Stomach (tissue), 9 donors: ENCODE results near the gene NELL1. TPM values are rescaled to one million over a fixed set of nuclear protein-coding genes. Genes with fewer than 3 reads are reported as not detected.

Experiments
- DNase-seq, 2 donors: peaks; one replicate each; pipeline versions ENCODE4 v3.0.0 to v3.0.0-alpha.2; 2013 to 2019
- H3K27ac ChIP-seq, 5 donors: fragments of 200-600 bp in 4 of 5; sonication (generic) in 4 of 5; one replicate each; pipeline ENCODE4 v1.5.1; 2013 to 2019; ENCODE audit warnings: mild to moderate bottlenecking in 1 of 5, moderate library complexity in 1 of 5
- H3K27me3 ChIP-seq, 3 donors: fragments of 200-600 bp; sonication (generic); one replicate each; pipeline ENCODE4 v1.5.1; 2017 to 2019; ENCODE audit warnings: mixed run types in 1 of 3
- H3K36me3 ChIP-seq, 4 donors: fragments of 200-600 bp; sonication (generic); 1 replicate in 3 of 4; 2 replicates in 1 of 4; pipeline ENCODE4 v1.5.1; 2016 to 2019
- H3K4me1 ChIP-seq, 4 donors: fragments of 200-600 bp; sonication (generic); one replicate each; pipeline ENCODE4 v1.5.1; 2016 to 2019
- H3K4me3 ChIP-seq, 4 donors: fragments of 200-600 bp; sonication (generic) in 3 of 4; one replicate each; pipeline ENCODE4 v1.5.1; 2016 to 2019; ENCODE audit warnings: mild to moderate bottlenecking in 1 of 4
- H3K9me3 ChIP-seq, 4 donors: fragments of 200-600 bp; sonication (generic); one replicate each; pipeline ENCODE4 v1.5.1; 2016 to 2019
- EP300 ChIP-seq: sonication (generic); formaldehyde crosslinking; IDR thresholded peaks from one replicate; pipeline ENCODE4 v1.6.1; 2017; ENCODE audit warnings: antibody characterized with exemption
- POLR2A ChIP-seq, 4 donors: fragments of 450-650 bp; IDR thresholded peaks; one replicate each; pipeline ENCODE4 v1.6.1; 2016; ENCODE audit warnings: antibody characterized with exemption in 4 of 4, control low read depth in 2 of 4, mild to moderate bottlenecking in 1 of 4, moderate library complexity in 1 of 4
- POLR2AphosphoS5 ChIP-seq, 3 donors: sonication (generic); formaldehyde crosslinking; IDR thresholded peaks; one replicate each; pipeline ENCODE4 v1.6.1; 2016; ENCODE audit warnings: antibody characterized with exemption in 3 of 3
- WGBS, 5 donors: extraction: QIAGEN DNeasy Blood & Tissue Kit in 3 of 5; methylation state at CpG; one replicate each; pipeline versions ENCODE4 v1.1.5 to v1.1.7; 2013 to 2018; 5-methylcytosine and 5-hydroxymethylcytosine counted together
- intact Hi-C: fragments of 100-400 bp; cut with DNase I; formaldehyde crosslinking; loops from one replicate; pipeline ENCODE4 v1.15.1; 2023; ENCODE audit warnings: low total_unique reads
- polyA plus RNA-seq, 3 donors: library from polyadenylated mRNA; stranded (reverse); fragments of 200-250 nt; gene quantifications; one replicate each; pipeline ENCODE4 v1.2.3, GENCODE V29; 2013
- total RNA-seq, 5 donors: library from RNA; depleted of rRNA; stranded (reverse); fragments of >200 nt; gene quantifications; one replicate each; pipeline versions ENCODE4 v1.1.0 to v1.2.3, GENCODE V29; 2014 to 2016
- TF ChIP-seq, protein P1 (sequence below), 7 experiments: fragments of 450-650 bp in 4 of 7; fragments of 200-600 bp in 3 of 7; sonication (generic) in 3 of 7; IDR thresholded peaks; one replicate each; pipeline ENCODE4 v1.5.1; 2016 to 2019; ENCODE audit warnings: antibody characterized with exemption in 7 of 7, control low read depth in 2 of 7, mild to moderate bottlenecking in 1 of 7
- donor health status: healthy with polysubstance abuse.
- donor health status: Bipolar disorder and iron deficiency.
- donor health status: healthy.

NELL1 gene
- total and polyA plus RNA-seq, 8 donors = 0.05 to 15.4 (median 2.7) TPM; not detected in 5

DNA sequence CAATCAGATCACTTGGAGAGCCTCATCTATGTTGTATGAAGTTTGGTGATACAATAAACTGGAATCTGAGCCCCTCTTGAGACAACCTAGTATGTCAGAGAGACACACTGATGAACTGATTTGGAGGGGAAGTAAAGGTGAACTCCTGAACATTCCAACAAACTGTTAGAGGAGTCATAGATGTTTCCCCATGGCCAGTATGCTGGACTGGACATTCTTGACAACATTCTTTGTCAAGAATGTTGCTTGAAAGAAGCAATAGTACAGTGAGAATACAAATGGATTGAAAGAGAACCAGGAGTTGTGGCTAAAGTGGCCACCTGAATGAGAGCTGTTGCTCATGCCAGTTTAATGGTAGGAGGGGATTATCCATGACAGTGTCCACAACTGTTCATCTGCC, 588.1 kb downstream of the NELL1 start:
- no peak for DNase-seq
- H3K27me3 ChIP-seq = no peaks in the 10 kb centered on the region
- H3K27ac ChIP-seq = no peak overlapping the region
- no peaks in the 10 kb centered on the region for H3K36me3 ChIP-seq
- H3K4me3 ChIP-seq = no peak overlapping the region
- no peaks in the 10 kb centered on the region for H3K9me3 ChIP-seq
- intact Hi-C loops = no loop called here
- no peaks in the 10 kb centered on the region for H3K4me1 ChIP-seq
- TF ChIP-seq POLR2A (IDR thresholded peaks at IDR 0.05) = no peak
- TF ChIP-seq, protein P1, sequence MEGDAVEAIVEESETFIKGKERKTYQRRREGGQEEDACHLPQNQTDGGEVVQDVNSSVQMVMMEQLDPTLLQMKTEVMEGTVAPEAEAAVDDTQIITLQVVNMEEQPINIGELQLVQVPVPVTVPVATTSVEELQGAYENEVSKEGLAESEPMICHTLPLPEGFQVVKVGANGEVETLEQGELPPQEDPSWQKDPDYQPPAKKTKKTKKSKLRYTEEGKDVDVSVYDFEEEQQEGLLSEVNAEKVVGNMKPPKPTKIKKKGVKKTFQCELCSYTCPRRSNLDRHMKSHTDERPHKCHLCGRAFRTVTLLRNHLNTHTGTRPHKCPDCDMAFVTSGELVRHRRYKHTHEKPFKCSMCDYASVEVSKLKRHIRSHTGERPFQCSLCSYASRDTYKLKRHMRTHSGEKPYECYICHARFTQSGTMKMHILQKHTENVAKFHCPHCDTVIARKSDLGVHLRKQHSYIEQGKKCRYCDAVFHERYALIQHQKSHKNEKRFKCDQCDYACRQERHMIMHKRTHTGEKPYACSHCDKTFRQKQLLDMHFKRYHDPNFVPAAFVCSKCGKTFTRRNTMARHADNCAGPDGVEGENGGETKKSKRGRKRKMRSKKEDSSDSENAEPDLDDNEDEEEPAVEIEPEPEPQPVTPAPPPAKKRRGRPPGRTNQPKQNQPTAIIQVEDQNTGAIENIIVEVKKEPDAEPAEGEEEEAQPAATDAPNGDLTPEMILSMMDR (IDR thresholded peaks at IDR 0.05) = no peak
- TF ChIP-seq POLR2AphosphoS5 (IDR thresholded peaks at IDR 0.05) = no peak
- TF ChIP-seq EP300 = no peak

DNA sequence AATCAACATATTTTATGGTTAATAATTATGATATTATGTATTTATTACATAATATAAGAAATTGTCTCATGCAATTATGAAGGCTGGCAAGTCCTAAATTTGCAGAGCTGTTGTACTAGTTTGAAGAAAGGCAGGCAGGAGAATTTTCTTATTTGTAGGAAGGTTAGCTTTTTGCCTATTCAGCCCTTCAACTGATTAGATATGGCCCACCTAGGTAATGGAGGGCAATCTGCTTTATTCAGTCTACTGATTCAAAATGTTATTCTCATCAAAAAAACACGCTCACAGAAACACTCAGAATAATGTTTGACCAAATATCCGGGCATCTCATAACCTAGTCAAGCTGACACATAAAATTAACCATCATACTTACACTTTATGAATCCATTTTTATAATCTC, 589.0 kb downstream of the NELL1 start:
- whole genome bisulfite sequencing, 5 donors = 62 to 73% (median 69%) methylated on average over 2 of the region's 2 CpGs
- no peaks in the 10 kb centered on the region for H3K9me3 ChIP-seq
- H3K27me3 ChIP-seq = no peaks in the 10 kb centered on the region
- H3K4me3 ChIP-seq = no peak overlapping the region
- no peak overlapping the region for H3K27ac ChIP-seq
- TF ChIP-seq EP300 = no peak
- TF ChIP-seq, protein P1 (IDR thresholded peaks at IDR 0.05) = no peak
- no peak for TF ChIP-seq POLR2A (IDR thresholded peaks at IDR 0.05)
- TF ChIP-seq POLR2AphosphoS5 (IDR thresholded peaks at IDR 0.05) = no peak
- H3K36me3 ChIP-seq = no peaks in the 10 kb centered on the region
- no peaks in the 10 kb centered on the region for H3K4me1 ChIP-seq
- no peak for DNase-seq
- intact Hi-C loops = no loop called here

DNA sequence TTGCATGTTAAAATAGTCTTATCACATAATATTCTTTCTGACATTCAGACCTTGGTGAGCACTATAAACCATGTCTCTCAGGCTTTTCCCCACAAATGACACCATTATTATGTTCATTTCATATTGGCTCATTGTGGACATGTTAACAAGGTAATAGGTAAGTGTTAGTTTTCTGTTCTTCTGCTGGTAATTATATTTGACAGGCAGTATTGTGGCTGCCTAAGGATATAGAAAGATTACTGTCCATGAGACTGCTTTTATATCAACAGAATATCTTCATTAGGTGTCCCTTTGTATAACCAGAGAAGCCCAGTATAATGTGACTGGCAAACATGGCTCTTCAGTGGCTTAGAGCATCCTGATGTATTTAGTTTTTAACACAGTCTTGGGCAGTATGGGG, 590.7 kb downstream of the NELL1 start:
- Histone ChIP-seq H3K4me1 (no peaks in the 10 kb centered on the region), H3K36me3 (no peaks in the 10 kb centered on the region), H3K27ac (no peak overlapping the region), H3K4me3 (no peak overlapping the region), H3K27me3 (no peaks in the 10 kb centered on the region), H3K9me3 (no peaks in the 10 kb centered on the region)
- intact Hi-C loops = no loop called here
- no peak for DNase-seq
- TF ChIP-seq, protein P1 (IDR thresholded peaks at IDR 0.05) = no peak
- TF ChIP-seq POLR2AphosphoS5 (IDR thresholded peaks at IDR 0.05) = no peak
- TF ChIP-seq POLR2A (IDR thresholded peaks at IDR 0.05) = no peak
- TF ChIP-seq EP300 = no peak

DNA sequence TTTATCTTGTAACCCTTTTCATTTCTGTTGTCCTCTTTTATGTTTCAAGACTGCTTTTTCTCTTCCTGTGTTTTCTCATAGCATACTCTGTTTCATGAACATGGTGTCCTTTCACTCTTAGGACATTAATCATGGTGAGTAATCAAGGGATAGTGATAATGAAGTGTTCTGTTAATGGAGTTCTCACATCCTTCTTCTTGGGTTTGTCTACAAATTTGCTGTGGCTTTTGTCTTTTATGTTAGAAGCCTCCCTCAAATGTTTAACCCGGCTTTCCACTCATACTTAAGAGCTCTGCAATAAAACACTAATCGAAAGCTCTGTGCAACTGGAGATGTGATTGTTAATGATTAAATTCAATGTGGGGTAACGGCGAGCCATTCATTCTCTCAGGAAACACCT, 593.6 kb downstream of the NELL1 start:
- Histone ChIP-seq H3K27ac (no peak overlapping the region), H3K27me3 (no peaks in the 10 kb centered on the region), H3K4me3 (no peak overlapping the region), H3K36me3 (no peaks in the 10 kb centered on the region), H3K4me1 (no peaks in the 10 kb centered on the region), H3K9me3 (no peaks in the 10 kb centered on the region)
- TF ChIP-seq, protein P1 (IDR thresholded peaks at IDR 0.05) = no peak
- TF ChIP-seq POLR2AphosphoS5 (IDR thresholded peaks at IDR 0.05) (no peak), POLR2A (IDR thresholded peaks at IDR 0.05) (no peak), EP300 (no peak)
- intact Hi-C loops = no loop called here
- 28 to 50% (median 42%) methylated on average over 4 of the region's 4 CpGs for WGBS, 5 donors
- DNase-seq = no peak
